Measurements from ENCODE around the gene ZFP92. TPM values are rescaled to one million over a fixed set of nuclear protein-coding genes. Genes with fewer than 3 reads are reported as not detected.

The ZFP92 gene
- total RNA-seq, 4 donors from 2014 or later = 0.98 to 3.6 (median 1.4) TPM

- TF ChIP-seq CTCF (IDR thresholded peaks at IDR 0.05; ENCODE audit: low read depth) = no peak
Measured at GRCh38 chrX:153396320-153397195, 14.7 kb upstream of the ZFP92 start.

GRCh38 chrX:153397256-153397960, 13.9 kb upstream of the ZFP92 start:
- TF ChIP-seq CTCF (IDR thresholded peaks at IDR 0.05; ENCODE audit: low read depth) = no peak

GRCh38 chrX:153398275-153398960, 12.9 kb upstream of the ZFP92 start:
- no peak for TF ChIP-seq CTCF (IDR thresholded peaks at IDR 0.05; ENCODE audit: low read depth)

- TF ChIP-seq CTCF (IDR thresholded peaks at IDR 0.05; ENCODE audit: low read depth) = no peak
Measured at GRCh38 chrX:153400146-153401132, 10.8 kb upstream of the ZFP92 start.

GRCh38 chrX:153401133-153401764, 10.0 kb upstream of the ZFP92 start, which contains the start of gene PNMA6E:
TSS of gene PNMA6E (minus strand) at chrX:153401350. CDS start at chrX:153398849, 2,501 bp downstream.
- no peak for TF ChIP-seq CTCF (IDR thresholded peaks at IDR 0.05; ENCODE audit: low read depth)

GRCh38 chrX:153405426-153405825, 5.8 kb upstream of the ZFP92 start:
- TF ChIP-seq CTCF (IDR thresholded peaks at IDR 0.05; ENCODE audit: low read depth) = no peak
